ENCODE results near the gene PDE4D. TPM values are rescaled to one million over a fixed set of nuclear protein-coding genes. Genes with fewer than 3 reads are reported as not detected.
A peak's percentile ranks its signal among the peaks of the same experiment; 100 is the strongest.

Gene PDE4D
- total RNA-seq, 1 donor, result 27.7 TPM

- peak in 1 of 3 donors; percentile 5 for DNase-seq (ENCODE audit: low read depth in 2 of 3, low spot score in 2 of 3)
Observed at GRCh38 chr5:58934629-58935097, 958.9 kb downstream of the PDE4D start.

GRCh38 chr5:58933891-58934628 lies 959.5 kb downstream of the PDE4D start:
- peak in 2 of 3 donors; percentile 8 to 22 for DNase-seq (ENCODE audit: low read depth in 2 of 3, low spot score in 2 of 3)

GRCh38 chr5:58932057-58932612 lies 961.4 kb downstream of the PDE4D start:
- no peak for DNase-seq (ENCODE audit: low read depth in 2 of 3, low spot score in 2 of 3)

GRCh38 chr5:58930520-58930919 lies 963.0 kb downstream of the PDE4D start:
- DNase-seq (ENCODE audit: low read depth in 2 of 3, low spot score in 2 of 3), result no peak

- no peak for DNase-seq (ENCODE audit: low read depth in 2 of 3, low spot score in 2 of 3)
Observed at GRCh38 chr5:58929726-58930125, 963.8 kb downstream of the PDE4D start.

GRCh38 chr5:58927938-58928337 lies 965.6 kb downstream of the PDE4D start:
- DNase-seq (ENCODE audit: low read depth in 2 of 3, low spot score in 2 of 3), result no peak

- no peak for DNase-seq (ENCODE audit: low read depth in 2 of 3, low spot score in 2 of 3)
Observed at GRCh38 chr5:58927181-58927580, 966.3 kb downstream of the PDE4D start.

GRCh38 chr5:58926541-58926935 lies 967.0 kb downstream of the PDE4D start:
- no peak for DNase-seq (ENCODE audit: low read depth in 2 of 3, low spot score in 2 of 3)

GRCh38 chr5:58925627-58926540 lies 967.6 kb downstream of the PDE4D start:
- DNase-seq (ENCODE audit: low read depth in 2 of 3, low spot score in 2 of 3), result no peak

- DNase-seq (ENCODE audit: low read depth in 2 of 3, low spot score in 2 of 3), result no peak
Observed at GRCh38 chr5:58924306-58924705, 969.2 kb downstream of the PDE4D start.

- no peak for DNase-seq (ENCODE audit: low read depth in 2 of 3, low spot score in 2 of 3)
Observed at GRCh38 chr5:58923355-58923754, 970.2 kb downstream of the PDE4D start.

- DNase-seq (ENCODE audit: low read depth in 2 of 3, low spot score in 2 of 3), result no peak
Observed at GRCh38 chr5:58922461-58923171, 970.9 kb downstream of the PDE4D start.

- DNase-seq (ENCODE audit: low read depth in 2 of 3, low spot score in 2 of 3), result no peak
Observed at GRCh38 chr5:58921159-58921558, 972.4 kb downstream of the PDE4D start.

- DNase-seq (ENCODE audit: low read depth in 2 of 3, low spot score in 2 of 3), result no peak
Observed at GRCh38 chr5:58919833-58920232, 973.7 kb downstream of the PDE4D start.

Small RNA genes within 50 kb of the gene (small RNA-seq; reads per million reads assigned to genes)
- gene MIR582, result 1.2 reads per million, percentile 44 among the genes with 10 or more reads in this experiment
